Spleen (tissue), 11 donors: ENCODE results near the gene FAM107B. TPM values are rescaled to one million over a fixed set of nuclear protein-coding genes. Genes with fewer than 3 reads are reported as not detected.
A peak's percentile ranks its signal among the peaks of the same experiment; 100 is the strongest.

ENCODE experiments used
- DNase-seq: peaks from one replicate; pipeline ENCODE4 v3.0.0-alpha.2; 2020
- H3K27ac ChIP-seq, 8 donors: fragments of 200-600 bp; sonication (generic) in 7 of 8; 1 replicate in 4 of 8; 2 replicates in 4 of 8; pipeline versions ENCODE4 v1.5.0 to v1.8.0; 2016 to 2021; ENCODE audit warnings: inconsistent platforms in 4 of 8, mild to moderate bottlenecking in 4 of 8, moderate library complexity in 1 of 8
- H3K27me3 ChIP-seq, 7 donors: fragments of 200-600 bp; sonication (generic) in 6 of 7; replicated peaks in 1 of 7; 1 replicate in 4 of 7; 2 replicates in 3 of 7; pipeline versions ENCODE4 v1.5.0 to v1.8.0; 2016 to 2021; ENCODE audit warnings: inconsistent platforms in 3 of 7, mild to moderate bottlenecking in 1 of 7
- H3K36me3 ChIP-seq, 6 donors: fragments of 200-600 bp; sonication (generic) in 5 of 6; 1 replicate in 4 of 6; 2 replicates in 2 of 6; pipeline versions ENCODE4 v1.5.0 to v1.8.0; 2016 to 2021; ENCODE audit warnings: inconsistent platforms in 2 of 6
- H3K4me1 ChIP-seq, 6 donors: fragments of 200-600 bp; sonication (generic) in 5 of 6; 1 replicate in 3 of 6; 2 replicates in 3 of 6; pipeline versions ENCODE4 v1.5.0 to v1.8.0; 2016 to 2021; ENCODE audit warnings: inconsistent platforms in 3 of 6
- H3K4me3 ChIP-seq, 8 donors: fragments of 200-600 bp; sonication (generic) in 7 of 8; 1 replicate in 4 of 8; 2 replicates in 4 of 8; pipeline versions ENCODE4 v1.5.0 to v1.8.0; 2016 to 2021; ENCODE audit warnings: inconsistent platforms in 4 of 8, mild to moderate bottlenecking in 4 of 8, moderate library complexity in 2 of 8
- H3K9me3 ChIP-seq, 8 donors: fragments of 200-600 bp; sonication (generic) in 7 of 8; 1 replicate in 4 of 8; 2 replicates in 4 of 8; pipeline versions ENCODE4 v1.5.0 to v1.8.0; 2016 to 2021; ENCODE audit warnings: inconsistent platforms in 4 of 8
- POLR2A ChIP-seq, 3 donors: fragments of 450-650 bp; IDR thresholded peaks; one replicate each; pipeline ENCODE4 v1.5.1; 2017; ENCODE audit warnings: antibody characterized with exemption in 3 of 3, mild to moderate bottlenecking in 1 of 3
- POLR2AphosphoS5 ChIP-seq, 3 donors: sonication (generic); formaldehyde crosslinking; IDR thresholded peaks; one replicate each; pipeline ENCODE4 v1.5.1; 2017; ENCODE audit warnings: antibody characterized with exemption in 3 of 3
- WGBS, 5 donors: extraction: QIAGEN DNeasy Blood & Tissue Kit in 3 of 5; methylation state at CpG; one replicate each; pipeline versions ENCODE4 v1.1.5 to v1.1.7; 2013 to 2018; 5-methylcytosine and 5-hydroxymethylcytosine counted together
- intact Hi-C: fragments of 100-400 bp; cut with DNase I; formaldehyde crosslinking; loops from one replicate; pipeline ENCODE4 v1.15.0; 2023; ENCODE audit warnings: low total_unique reads
- polyA plus RNA-seq, 3 donors: library from polyadenylated mRNA; stranded (reverse); fragments of 200-250 nt; gene quantifications; one replicate each; pipeline ENCODE4 v1.2.1, GENCODE V29; 2013
- total RNA-seq, 7 donors: library from RNA; depleted of rRNA in 3 of 7; stranded (reverse); fragments of >200 nt in 3 of 7; fragmentation: NEBNext Ultra II Directional in 4 of 7; extraction: Animal tissue kit (Norgen Biotek cat#: 25700) in 4 of 7; gene quantifications; one replicate each; pipeline versions ENCODE4 v1.1.0 to v1.2.1, GENCODE V29; 2016 to 2021
- TF ChIP-seq, protein P1 (sequence below), 11 experiments: fragments of 200-600 bp in 7 of 11; fragments of 450-650 bp in 4 of 11; sonication (generic) in 4 of 11; IDR thresholded peaks in 8 of 11; conservative IDR thresholded peaks in 3 of 11; 1 replicate in 7 of 11; 2 replicates in 4 of 11; pipeline versions ENCODE4 v1.4.0 to v1.8.0; 2016 to 2021; ENCODE audit warnings: antibody characterized with exemption in 11 of 11, inconsistent platforms in 4 of 11, mild to moderate bottlenecking in 1 of 11
- donor health status: healthy with polysubstance abuse.
- donor health status: DM: no; HTN: no; CAD: no; lungs with moderate emphysema.
- donor health status: DM: no; HTN: no; CAD: no.
- donor health status: Bipolar disorder and iron deficiency.
- donor health status: healthy.
- donor health status: DM: no; HTN: no; CAD: no.
- donor health status: DM: yes; HTN: yes; CAD: no.

FAM107B gene
- total and polyA plus RNA-seq, 10 donors = 40.1 to 115 (median 75.5) TPM

DNA sequence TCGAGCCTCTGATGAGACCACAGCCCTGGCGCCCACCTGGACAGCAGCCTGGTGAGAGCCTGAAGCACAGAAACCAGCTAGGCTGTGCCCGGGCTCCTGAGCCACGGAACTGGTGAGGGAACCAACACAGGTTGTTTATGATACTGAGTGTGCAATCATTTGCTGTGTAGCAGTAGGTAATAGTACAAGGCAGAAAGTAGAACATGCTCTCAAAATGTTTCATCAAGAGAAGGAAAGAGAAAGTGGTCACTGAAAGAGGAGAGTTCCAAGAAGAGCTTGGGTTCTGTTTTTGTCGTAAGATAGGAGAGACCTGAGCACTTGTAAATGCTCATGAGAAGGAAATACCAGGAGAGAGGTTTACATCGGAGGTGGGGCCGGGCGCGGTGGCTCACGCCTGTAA lies 208.2 kb downstream of the FAM107B start:
- Histone ChIP-seq H3K4me3 (no peak overlapping the region), H3K27ac (peak overlapping the region in 4 of 8 donors; percentile 26 to 93 (median 88)), H3K27me3 (no peaks in the 10 kb centered on the region), H3K36me3 (peaks cover 0 to 31% (median 11%) of the 10 kb centered on the region in 6 donors), H3K9me3 (peaks cover 0 to 10% (median 4%) of the 10 kb centered on the region in 8 donors), H3K4me1 (peaks cover 17 to 98% (median 69%) of the 10 kb centered on the region in 6 donors)
- intact Hi-C loops = no loop called here
- DNase-seq = no peak
- TF ChIP-seq POLR2AphosphoS5 (IDR thresholded peaks at IDR 0.05) (no peak), POLR2A (IDR thresholded peaks at IDR 0.05) (no peak)
- TF ChIP-seq, protein P1, sequence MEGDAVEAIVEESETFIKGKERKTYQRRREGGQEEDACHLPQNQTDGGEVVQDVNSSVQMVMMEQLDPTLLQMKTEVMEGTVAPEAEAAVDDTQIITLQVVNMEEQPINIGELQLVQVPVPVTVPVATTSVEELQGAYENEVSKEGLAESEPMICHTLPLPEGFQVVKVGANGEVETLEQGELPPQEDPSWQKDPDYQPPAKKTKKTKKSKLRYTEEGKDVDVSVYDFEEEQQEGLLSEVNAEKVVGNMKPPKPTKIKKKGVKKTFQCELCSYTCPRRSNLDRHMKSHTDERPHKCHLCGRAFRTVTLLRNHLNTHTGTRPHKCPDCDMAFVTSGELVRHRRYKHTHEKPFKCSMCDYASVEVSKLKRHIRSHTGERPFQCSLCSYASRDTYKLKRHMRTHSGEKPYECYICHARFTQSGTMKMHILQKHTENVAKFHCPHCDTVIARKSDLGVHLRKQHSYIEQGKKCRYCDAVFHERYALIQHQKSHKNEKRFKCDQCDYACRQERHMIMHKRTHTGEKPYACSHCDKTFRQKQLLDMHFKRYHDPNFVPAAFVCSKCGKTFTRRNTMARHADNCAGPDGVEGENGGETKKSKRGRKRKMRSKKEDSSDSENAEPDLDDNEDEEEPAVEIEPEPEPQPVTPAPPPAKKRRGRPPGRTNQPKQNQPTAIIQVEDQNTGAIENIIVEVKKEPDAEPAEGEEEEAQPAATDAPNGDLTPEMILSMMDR (IDR thresholded peaks at IDR 0.05 in 8 of 11, conservative IDR thresholded peaks at IDR 0.05 in 3 of 11) = no peak
- WGBS, 5 donors = 91 to 94% (median 92%) methylated on average over 10 of the region's 10 CpGs

DNA sequence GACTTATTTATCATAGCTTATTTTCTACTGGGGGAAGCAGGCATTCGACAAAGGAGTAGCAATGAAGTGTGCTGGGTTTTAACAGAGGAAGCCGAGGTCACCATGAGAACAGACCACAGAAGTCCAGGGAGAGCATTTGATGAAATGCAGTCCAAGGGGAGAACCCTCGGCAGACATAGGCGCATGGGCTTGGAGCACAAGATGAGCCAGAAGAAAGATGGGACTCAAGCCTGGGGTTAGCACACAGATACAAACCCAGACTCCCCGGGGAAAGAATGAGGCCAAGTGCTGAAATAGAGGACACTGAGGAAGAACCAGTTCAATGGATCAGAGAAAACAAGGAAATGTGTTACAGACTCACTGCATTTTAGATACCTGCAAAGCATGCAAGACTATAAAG lies 209.5 kb downstream of the FAM107B start:
- intact Hi-C loops = no loop called here
- Histone ChIP-seq H3K27ac (peak overlapping the region; percentile 37 to 93 (median 77)), H3K9me3 (peaks cover 0 to 10% (median 4%) of the 10 kb centered on the region in 8 donors), H3K4me1 (peaks cover 28 to 98% (median 71%) of the 10 kb centered on the region in 6 donors), H3K27me3 (no peaks in the 10 kb centered on the region), H3K4me3 (peak overlapping the region in 1 of 8 donors; percentile 12), H3K36me3 (peaks cover 0 to 31% (median 11%) of the 10 kb centered on the region in 6 donors)
- TF ChIP-seq POLR2AphosphoS5 (IDR thresholded peaks at IDR 0.05) (no peak), POLR2A (IDR thresholded peaks at IDR 0.05) (no peak)
- TF ChIP-seq, protein P1 (IDR thresholded peaks at IDR 0.05 in 8 of 11, conservative IDR thresholded peaks at IDR 0.05 in 3 of 11) = no peak
- no peak for DNase-seq
- WGBS, 5 donors = 42 to 53% (median 50%) methylated on average over 5 of the region's 5 CpGs

DNA sequence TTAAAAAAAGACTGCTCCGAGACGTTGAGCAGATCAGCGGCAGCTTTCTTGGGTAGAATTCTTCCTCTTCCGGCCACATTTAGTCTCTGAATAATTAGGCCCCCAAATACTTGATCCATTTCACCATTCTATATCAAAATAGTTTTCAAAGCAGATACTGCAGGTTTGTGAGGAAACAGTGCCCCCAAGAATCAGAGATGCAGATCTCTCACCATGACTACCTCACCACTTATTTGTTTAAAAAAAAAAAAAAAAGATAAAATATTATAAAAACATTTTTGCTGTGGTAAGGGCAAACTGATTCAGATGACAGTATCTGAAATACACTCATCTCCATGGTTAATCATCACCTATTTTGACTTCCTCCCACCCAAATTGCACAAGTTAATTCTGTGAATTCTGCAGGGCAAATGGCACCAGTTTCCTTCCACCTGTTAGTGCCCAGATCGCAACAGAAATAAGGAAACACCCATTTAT lies 210.4 kb downstream of the FAM107B start:
- peak overlapping the region in 1 of 8 donors; percentile 29 for H3K4me3 ChIP-seq
- TF ChIP-seq, protein P1 (IDR thresholded peaks at IDR 0.05 in 8 of 11, conservative IDR thresholded peaks at IDR 0.05 in 3 of 11) = no peak
- TF ChIP-seq POLR2AphosphoS5 (IDR thresholded peaks at IDR 0.05) (no peak), POLR2A (IDR thresholded peaks at IDR 0.05) (no peak)
- H3K9me3 ChIP-seq = peaks cover 0 to 10% (median 4%) of the 10 kb centered on the region in 8 donors
- peaks cover 0 to 31% (median 11%) of the 10 kb centered on the region in 6 donors for H3K36me3 ChIP-seq
- 14 to 48% (median 29%) methylated on average over 5 of the region's 5 CpGs for WGBS, 5 donors
- H3K27ac ChIP-seq = peak overlapping the region; percentile 37 to 93 (median 77)
- no peaks in the 10 kb centered on the region for H3K27me3 ChIP-seq
- H3K4me1 ChIP-seq = peaks cover 26 to 98% (median 73%) of the 10 kb centered on the region in 6 donors
- DNase-seq = no peak
- intact Hi-C loops = no loop called here

DNA sequence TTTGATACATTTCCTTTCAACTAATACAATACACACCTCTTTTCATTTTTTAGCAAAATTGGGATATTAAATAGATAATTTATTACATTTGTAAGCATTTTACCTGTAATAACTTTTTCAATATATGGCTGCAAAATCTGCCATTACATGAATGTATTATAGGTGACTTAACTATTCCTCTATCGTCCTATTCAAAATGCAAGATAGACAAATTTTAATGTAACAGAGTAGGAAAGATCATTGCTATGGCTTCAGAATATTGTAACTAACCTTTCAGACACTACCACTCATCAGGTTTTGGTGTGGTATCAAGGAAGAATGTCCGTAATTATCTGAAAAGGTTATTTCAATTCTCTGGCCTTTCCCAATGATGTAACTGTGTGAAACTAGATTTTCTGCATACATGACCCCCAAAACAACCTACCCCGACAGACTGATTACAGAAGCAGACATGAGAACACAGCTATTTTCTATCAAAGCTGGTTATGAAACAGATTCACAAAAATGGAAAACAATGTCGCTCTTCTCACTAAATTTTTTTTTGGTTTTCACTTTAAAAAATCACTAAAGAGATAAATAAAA lies 211.2 kb downstream of the FAM107B start:
- peak overlapping the region; percentile 13 to 93 (median 77) for H3K27ac ChIP-seq
- TF ChIP-seq, protein P1 (IDR thresholded peaks at IDR 0.05 in 8 of 11, conservative IDR thresholded peaks at IDR 0.05 in 3 of 11) = no peak
- TF ChIP-seq POLR2A (IDR thresholded peaks at IDR 0.05) (no peak), POLR2AphosphoS5 (IDR thresholded peaks at IDR 0.05) (no peak)
- H3K4me1 ChIP-seq = peaks cover 26 to 98% (median 73%) of the 10 kb centered on the region in 6 donors
- DNase-seq = no peak
- H3K36me3 ChIP-seq = peaks cover 0 to 28% (median 11%) of the 10 kb centered on the region in 6 donors
- H3K27me3 ChIP-seq = no peaks in the 10 kb centered on the region
- intact Hi-C loops = no loop called here
- peaks cover 0 to 10% (median 4%) of the 10 kb centered on the region in 8 donors for H3K9me3 ChIP-seq
- 61 to 81% (median 73%) methylated on average over 4 of the region's 4 CpGs for WGBS, 5 donors
- no peak overlapping the region for H3K4me3 ChIP-seq
